Keratinocyte (primary cell): ENCODE results near the gene MTF1. TPM values are rescaled to one million over a fixed set of nuclear protein-coding genes. Genes with fewer than 3 reads are reported as not detected.

Source experiments
- DNase-seq: peaks from one replicate; pipeline ENCODE4 v3.0.0-alpha.2; 2011; ENCODE audit warnings: low read depth, missing footprints, low spot score
- FAIRE-seq: peaks from 2 replicates; lab custom pipeline; 2011; peaks lifted over from hg19 to GRCh38; lab: Jason Lieb, UNC
- H2AFZ ChIP-seq: 2 replicates; pipeline ENCODE4 v1.6.0; 2012; ENCODE audit warnings: low read length, control low read depth, inconsistent platforms; ENCODE audit not compliant: control insufficient read depth
- H3K27ac ChIP-seq: 2 replicates; pipeline ENCODE4 v1.5.1; 2011; ENCODE audit warnings: low read length; ENCODE audit not compliant: control insufficient read depth, insufficient read depth
- H3K27me3 ChIP-seq: 3 replicates; pipeline ENCODE4 v1.6.0; 2011; ENCODE audit warnings: low read length; ENCODE audit not compliant: control insufficient read depth, insufficient read depth; ENCODE audit errors: extremely low read depth
- H3K36me3 ChIP-seq, 2 experiments: 2 replicates in 1 of 2; 3 replicates in 1 of 2; pipeline ENCODE4 v1.5.1; 2011; ENCODE audit warnings: low read length in 2 of 2, mild to moderate bottlenecking in 1 of 2; ENCODE audit not compliant: control insufficient read depth in 2 of 2, insufficient read depth in 2 of 2; ENCODE audit errors: extremely low read depth in 1 of 2
- H3K4me1 ChIP-seq: 3 replicates; pipeline ENCODE4 v1.5.1; 2011; ENCODE audit warnings: low read length; ENCODE audit not compliant: control insufficient read depth, insufficient read depth; ENCODE audit errors: extremely low read depth
- H3K4me2 ChIP-seq: 3 replicates; pipeline ENCODE4 v1.6.0; 2011; ENCODE audit warnings: low read depth, low read length; ENCODE audit not compliant: control insufficient read depth, insufficient read depth; ENCODE audit errors: extremely low read depth
- H3K4me3 ChIP-seq, 3 experiments: fragments of 200-600 bp in 1 of 3; sonication (generic) in 1 of 3; 2 replicates in 2 of 3; 3 replicates in 1 of 3; pipeline ENCODE4 v1.5.1; 2011 to 2016; ENCODE audit warnings: low read length in 3 of 3, mild to moderate bottlenecking in 3 of 3, control low read depth in 2 of 3, inconsistent platforms in 1 of 3, low read depth in 1 of 3, mixed read lengths in 1 of 3, mixed run types in 1 of 3, moderate library complexity in 1 of 3; ENCODE audit not compliant: control insufficient read depth in 2 of 3, insufficient read depth in 2 of 3; ENCODE audit errors: extremely low read depth in 1 of 3
- H3K79me2 ChIP-seq: 2 replicates; pipeline ENCODE4 v1.6.0; 2012; ENCODE audit warnings: low read length; ENCODE audit not compliant: control insufficient read depth, insufficient read depth
- H3K9ac ChIP-seq: 3 replicates; pipeline ENCODE4 v1.6.0; 2011; ENCODE audit warnings: low read length; ENCODE audit not compliant: control insufficient read depth, insufficient read depth; ENCODE audit errors: extremely low read depth
- H3K9me1 ChIP-seq: 3 replicates; pipeline ENCODE4 v1.6.0; 2011; ENCODE audit warnings: low read length; ENCODE audit not compliant: control insufficient read depth, insufficient read depth; ENCODE audit errors: extremely low read depth
- H3K9me3 ChIP-seq: 2 replicates; pipeline ENCODE4 v1.5.1; 2012; ENCODE audit warnings: low read depth, low read length; ENCODE audit not compliant: control insufficient read depth
- H4K20me1 ChIP-seq: 3 replicates; pipeline ENCODE4 v1.6.0; 2011; ENCODE audit warnings: low read length; ENCODE audit not compliant: control insufficient read depth, insufficient read depth; ENCODE audit errors: extremely low read depth
- EZH2 ChIP-seq: IDR thresholded peaks from one replicate; pipeline ENCODE4 v1.6.1; 2012; ENCODE audit warnings: inconsistent platforms, mild to moderate bottlenecking, low read length, moderate library complexity
- dilution Hi-C: fragments of 300-500 bp; cut with MboI; formaldehyde crosslinking; loops from one replicate; pipeline ENCODE4 v1.7.0; 2020; ENCODE audit warnings: low sequenced_read_pairs; ENCODE audit not compliant: extremely low pct_ligation_motif_present
- polyA plus RNA-seq, 5 experiments: library from polyadenylated mRNA; depleted of rRNA in 3 of 5; stranded (reverse) in 3 of 5; stranded (forward) in 1 of 5; unstranded in 1 of 5; fragments of >200 nt; gene quantifications; 1 replicate in 1 of 5; 2 replicates in 3 of 5; 3 replicates in 1 of 5; pipeline versions ENCODE4 v1.2.1 to v1.2.3, GENCODE V29; 2011 to 2012; ENCODE audit warnings: missing spikeins in 2 of 5, low read depth in 1 of 5, low replicate concordance in 1 of 5
- TF ChIP-seq, protein P1 (sequence below), 3 experiments: IDR thresholded peaks in 1 of 3; conservative IDR thresholded peaks in 1 of 3; optimal IDR thresholded peaks in 1 of 3; 2 replicates in 2 of 3; 3 replicates in 1 of 3; pipeline versions ENCODE3 to v1.5.1; 2011; ENCODE audit warnings: low read length in 3 of 3, mild to moderate bottlenecking in 3 of 3, moderate library complexity in 2 of 3, control low read depth in 1 of 3, inconsistent platforms in 1 of 3; ENCODE audit not compliant: insufficient read depth in 2 of 3; ENCODE audit errors: extremely low read depth in 1 of 3

Gene MTF1
- polyA plus RNA-seq, 1 donor (not counting 4 experiments of a cell fraction or from before 2014, with no cell fraction given): 13.1 TPM

GRCh38 chr1:37875833-37876232 is 16.4 kb upstream of the MTF1 start:
- FAIRE-seq: no peak
- Histone ChIP-seq H2AFZ (no peak overlapping the region), H3K4me2 (no peak overlapping the region), H3K9me3 (no peaks in the 10 kb centered on the region), H3K27ac (no peak overlapping the region), H3K9me1 (no peaks in the 10 kb centered on the region), H3K4me1 (no peaks in the 10 kb centered on the region), H3K79me2 (no peaks in the 10 kb centered on the region), H4K20me1 (no peaks in the 10 kb centered on the region), H3K4me3 (no peak overlapping the region), H3K27me3 (no peaks in the 10 kb centered on the region), H3K36me3 (peaks cover 4 to 5% of the 10 kb centered on the region in 2 experiments), H3K9ac (no peak overlapping the region)
- TF ChIP-seq EZH2: no peak
- TF ChIP-seq, protein P1, sequence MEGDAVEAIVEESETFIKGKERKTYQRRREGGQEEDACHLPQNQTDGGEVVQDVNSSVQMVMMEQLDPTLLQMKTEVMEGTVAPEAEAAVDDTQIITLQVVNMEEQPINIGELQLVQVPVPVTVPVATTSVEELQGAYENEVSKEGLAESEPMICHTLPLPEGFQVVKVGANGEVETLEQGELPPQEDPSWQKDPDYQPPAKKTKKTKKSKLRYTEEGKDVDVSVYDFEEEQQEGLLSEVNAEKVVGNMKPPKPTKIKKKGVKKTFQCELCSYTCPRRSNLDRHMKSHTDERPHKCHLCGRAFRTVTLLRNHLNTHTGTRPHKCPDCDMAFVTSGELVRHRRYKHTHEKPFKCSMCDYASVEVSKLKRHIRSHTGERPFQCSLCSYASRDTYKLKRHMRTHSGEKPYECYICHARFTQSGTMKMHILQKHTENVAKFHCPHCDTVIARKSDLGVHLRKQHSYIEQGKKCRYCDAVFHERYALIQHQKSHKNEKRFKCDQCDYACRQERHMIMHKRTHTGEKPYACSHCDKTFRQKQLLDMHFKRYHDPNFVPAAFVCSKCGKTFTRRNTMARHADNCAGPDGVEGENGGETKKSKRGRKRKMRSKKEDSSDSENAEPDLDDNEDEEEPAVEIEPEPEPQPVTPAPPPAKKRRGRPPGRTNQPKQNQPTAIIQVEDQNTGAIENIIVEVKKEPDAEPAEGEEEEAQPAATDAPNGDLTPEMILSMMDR (optimal IDR thresholded peaks at IDR 0.05 in 1 of 3, IDR thresholded peaks at IDR 0.05 in 1 of 3, conservative IDR thresholded peaks at IDR 0.05 in 1 of 3; ENCODE audit: extremely low read depth in 1 of 3, insufficient read depth in 2 of 3, low read length in 3 of 3): peak in 2 of 3 experiments; percentile 40 to 41
- no peak for DNase-seq
- dilution Hi-C loops: no loop called here

DNA sequence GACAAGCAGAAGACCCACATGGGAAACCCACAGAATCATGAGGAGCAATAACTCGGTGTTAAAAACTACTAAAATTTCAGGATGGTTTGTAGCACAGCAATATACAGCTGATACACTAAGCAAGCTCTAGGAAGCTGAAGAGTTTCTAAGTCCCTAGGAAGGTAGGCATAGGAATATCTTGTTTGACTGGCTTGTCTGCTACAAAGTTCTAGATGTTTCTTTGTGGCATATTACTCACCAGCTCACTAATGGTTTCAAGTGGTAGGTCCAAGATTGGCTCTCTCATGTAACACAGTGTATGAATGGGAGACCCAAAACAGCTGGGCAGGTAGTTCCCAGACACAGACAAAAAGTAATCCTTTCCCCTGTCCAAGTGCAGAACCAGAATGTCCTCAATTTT is 13.3 kb upstream of the MTF1 start:
- dilution Hi-C loops: no loop called here
- H3K36me3 ChIP-seq: peaks cover 0 to 2% of the 10 kb centered on the region in 2 experiments
- no peak overlapping the region for H3K4me2 ChIP-seq
- no peak for TF ChIP-seq EZH2
- TF ChIP-seq, protein P1 (optimal IDR thresholded peaks at IDR 0.05 in 1 of 3, IDR thresholded peaks at IDR 0.05 in 1 of 3, conservative IDR thresholded peaks at IDR 0.05 in 1 of 3; ENCODE audit: extremely low read depth in 1 of 3, insufficient read depth in 2 of 3, low read length in 3 of 3): no peak
- FAIRE-seq (no peak), DNase-seq (no peak)
- no peaks in the 10 kb centered on the region for H3K4me1 ChIP-seq
- H3K9me3 ChIP-seq: no peaks in the 10 kb centered on the region
- no peak overlapping the region for H3K4me3 ChIP-seq
- no peaks in the 10 kb centered on the region for H3K27me3 ChIP-seq
- H2AFZ ChIP-seq: no peak overlapping the region
- no peaks in the 10 kb centered on the region for H3K79me2 ChIP-seq
- H3K9ac ChIP-seq: no peak overlapping the region
- H3K9me1 ChIP-seq: no peaks in the 10 kb centered on the region
- H4K20me1 ChIP-seq: no peaks in the 10 kb centered on the region
- H3K27ac ChIP-seq: no peak overlapping the region
